Ishikawa (cell line): Measurements from ENCODE around the gene NUCB1.

Experiments
- CEBPB ChIP-seq: IDR thresholded peaks from 2 replicates; pipeline ENCODE4 v1.6.1; 2012
- CREB1 ChIP-seq: IDR thresholded peaks from 2 replicates; pipeline ENCODE4 v1.6.1; 2012; ENCODE audit warnings: low read depth
- EGR1 ChIP-seq: IDR thresholded peaks from 2 replicates; pipeline ENCODE4 v1.6.1; 2012
- EP300 ChIP-seq: IDR thresholded peaks from 2 replicates; pipeline ENCODE4 v1.6.1; 2012; ENCODE audit warnings: borderline replicate concordance
- FOXM1 ChIP-seq: IDR thresholded peaks from 2 replicates; pipeline ENCODE4 v1.6.1; 2012; ENCODE audit warnings: low read depth, borderline replicate concordance
- NFIC ChIP-seq: IDR thresholded peaks from 2 replicates; pipeline ENCODE4 v1.6.1; 2012
- RAD21 ChIP-seq: IDR thresholded peaks from 2 replicates; pipeline ENCODE4 v1.6.1; 2012; ENCODE audit warnings: low read depth
- REST ChIP-seq: IDR thresholded peaks from 2 replicates; pipeline ENCODE4 v1.6.1; 2012; ENCODE audit warnings: low read depth, mild to moderate bottlenecking
- TAF1 ChIP-seq: IDR thresholded peaks from 2 replicates; pipeline ENCODE4 v1.6.1; 2012; ENCODE audit warnings: low read depth, mild to moderate bottlenecking
- TCF12 ChIP-seq: IDR thresholded peaks from 2 replicates; pipeline ENCODE4 v1.6.1; 2012; ENCODE audit warnings: low read depth
- TEAD4 ChIP-seq: IDR thresholded peaks from 2 replicates; pipeline ENCODE4 v1.6.1; 2012
- YY1 ChIP-seq: IDR thresholded peaks from 2 replicates; pipeline ENCODE4 v1.6.1; 2012; ENCODE audit warnings: low read depth
- ZBTB7A ChIP-seq: IDR thresholded peaks from 2 replicates; pipeline ENCODE4 v1.6.1; 2012; ENCODE audit warnings: low read depth
- TF ChIP-seq, protein P1 (sequence below): IDR thresholded peaks from 2 replicates; pipeline ENCODE4 v1.6.1; 2012

GRCh38 chr19:48914181-48914580 lies 14.1 kb downstream of the NUCB1 start:
- no peak for TF ChIP-seq REST
- TF ChIP-seq CEBPB = no peak
- TF ChIP-seq EP300 = no peak
- no peak for TF ChIP-seq TAF1
- no peak for TF ChIP-seq CREB1
- TF ChIP-seq, protein P1, sequence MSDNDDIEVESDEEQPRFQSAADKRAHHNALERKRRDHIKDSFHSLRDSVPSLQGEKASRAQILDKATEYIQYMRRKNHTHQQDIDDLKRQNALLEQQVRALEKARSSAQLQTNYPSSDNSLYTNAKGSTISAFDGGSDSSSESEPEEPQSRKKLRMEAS = no peak
- TF ChIP-seq YY1 = no peak
- no peak for TF ChIP-seq NFIC
- TF ChIP-seq FOXM1 = no peak
- TF ChIP-seq TEAD4 = no peak
- TF ChIP-seq ZBTB7A = no peak
- TF ChIP-seq RAD21 = no peak
- TF ChIP-seq TCF12 = no peak
- TF ChIP-seq EGR1 = no peak
